ENCODE data around the gene PUSL1.

Gene PUSL1

DNA sequence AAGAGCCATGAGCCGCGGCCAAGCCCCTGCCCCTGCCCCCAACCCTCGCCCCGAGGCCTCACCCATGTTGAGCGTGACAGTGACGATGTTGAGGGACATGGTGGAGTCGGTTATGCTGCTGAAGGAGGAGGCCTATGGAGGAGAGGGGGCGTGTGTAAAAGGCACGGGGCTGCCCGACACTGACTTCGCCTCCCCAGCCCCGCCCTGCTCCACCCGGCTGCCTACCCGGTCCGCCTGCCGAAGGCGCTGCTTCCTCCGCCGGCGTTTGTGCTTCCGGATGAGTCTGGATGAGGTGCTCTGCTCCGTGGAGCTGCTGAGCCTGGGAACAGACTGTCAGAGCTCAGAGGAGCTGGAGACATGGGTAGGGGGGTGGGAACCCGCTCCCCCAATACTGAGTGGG lies 31.8 kb downstream of the PUSL1 start (continued):
- 0 out of 2 replicates have a peak, but pooled peaks have one; percentile 34 for TF ChIP-seq KLF8 (tag by site-specific recombination; IDR thresholded peaks at IDR 0.05)

- ChIA-PET CTCF (no interaction called here), POLR2A (no interaction called here)
- Histone ChIP-seq H3K4me3 (ENCODE audit: low read depth, low read length) (no peak overlapping the region), H3K9me3 (ENCODE audit: control insufficient read depth, insufficient read depth, low read depth, low read length) (no peaks in the 10 kb centered on the region), H3K36me3 (ENCODE audit: control insufficient read depth in 2 of 2, insufficient read depth in 1 of 2, low read length in 2 of 2) (peaks cover 0 to 73% of the 10 kb centered on the region in 2 experiments; a peak in 2 of 3 replicates), H3K4me1 (ENCODE audit: control insufficient read depth, insufficient read depth, low read length) (no peaks in the 10 kb centered on the region; the same call in 1 of the 2 replicates), H3K27ac (ENCODE audit: extremely low read depth, low read depth, low read length) (no peak overlapping the region)
- TF ChIP-seq ZNF623 (tag by site-specific recombination; IDR thresholded peaks at IDR 0.05), result no peak
- TF ChIP-seq ZBTB26 (tag by site-specific recombination; optimal IDR thresholded peaks at IDR 0.05), result peak; percentile 17
- TF ChIP-seq ZEB2 (tag by site-specific recombination; IDR thresholded peaks at IDR 0.05), result peak; percentile 99
- TF ChIP-seq, protein P1, sequence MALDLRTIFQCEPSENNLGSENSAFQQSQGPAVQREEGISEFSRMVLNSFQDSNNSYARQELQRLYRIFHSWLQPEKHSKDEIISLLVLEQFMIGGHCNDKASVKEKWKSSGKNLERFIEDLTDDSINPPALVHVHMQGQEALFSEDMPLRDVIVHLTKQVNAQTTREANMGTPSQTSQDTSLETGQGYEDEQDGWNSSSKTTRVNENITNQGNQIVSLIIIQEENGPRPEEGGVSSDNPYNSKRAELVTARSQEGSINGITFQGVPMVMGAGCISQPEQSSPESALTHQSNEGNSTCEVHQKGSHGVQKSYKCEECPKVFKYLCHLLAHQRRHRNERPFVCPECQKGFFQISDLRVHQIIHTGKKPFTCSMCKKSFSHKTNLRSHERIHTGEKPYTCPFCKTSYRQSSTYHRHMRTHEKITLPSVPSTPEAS (tag by site-specific recombination; IDR thresholded peaks at IDR 0.05), result peak; percentile 77
- TF ChIP-seq, protein P2, sequence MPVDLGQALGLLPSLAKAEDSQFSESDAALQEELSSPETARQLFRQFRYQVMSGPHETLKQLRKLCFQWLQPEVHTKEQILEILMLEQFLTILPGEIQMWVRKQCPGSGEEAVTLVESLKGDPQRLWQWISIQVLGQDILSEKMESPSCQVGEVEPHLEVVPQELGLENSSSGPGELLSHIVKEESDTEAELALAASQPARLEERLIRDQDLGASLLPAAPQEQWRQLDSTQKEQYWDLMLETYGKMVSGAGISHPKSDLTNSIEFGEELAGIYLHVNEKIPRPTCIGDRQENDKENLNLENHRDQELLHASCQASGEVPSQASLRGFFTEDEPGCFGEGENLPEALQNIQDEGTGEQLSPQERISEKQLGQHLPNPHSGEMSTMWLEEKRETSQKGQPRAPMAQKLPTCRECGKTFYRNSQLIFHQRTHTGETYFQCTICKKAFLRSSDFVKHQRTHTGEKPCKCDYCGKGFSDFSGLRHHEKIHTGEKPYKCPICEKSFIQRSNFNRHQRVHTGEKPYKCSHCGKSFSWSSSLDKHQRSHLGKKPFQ (tag by site-specific recombination; IDR thresholded peaks at IDR 0.05), result peak; percentile 93
- TF ChIP-seq ZNF654 (tag by site-specific recombination; IDR thresholded peaks at IDR 0.05; ENCODE audit: low read depth), result no peak
These were observed 32.6 kb downstream of the PUSL1 start for GRCh38 chr1:1340791-1341548.

DNA sequence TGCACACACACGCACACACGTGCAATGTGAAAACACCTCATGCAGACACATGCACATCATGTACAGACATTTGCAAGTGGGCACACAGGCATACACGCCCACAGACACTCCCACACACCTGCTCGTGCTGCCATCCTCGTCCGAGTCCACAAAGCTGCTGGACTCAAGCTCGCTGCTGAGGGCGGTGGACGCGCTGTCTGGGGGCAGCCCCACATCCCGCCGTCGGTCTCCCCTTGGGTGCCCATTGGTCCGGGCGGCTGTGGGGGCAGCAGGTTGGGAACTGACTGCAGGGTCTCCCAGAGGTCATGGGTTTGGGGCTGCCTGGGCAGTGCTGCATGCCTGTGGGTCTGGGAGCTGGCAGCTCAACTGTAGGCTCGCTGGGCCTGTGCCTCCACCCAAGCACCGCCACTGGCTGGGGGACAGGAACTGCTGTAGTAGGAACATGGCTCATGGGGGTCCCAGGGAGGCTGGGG lies 33.2 kb downstream of the PUSL1 start:
- peaks cover 0 to 73% of the 10 kb centered on the region in 2 experiments; a peak in 2 of 3 replicates for H3K36me3 ChIP-seq (ENCODE audit: control insufficient read depth in 2 of 2, insufficient read depth in 1 of 2, low read length in 2 of 2)
- H3K9me3 ChIP-seq (ENCODE audit: control insufficient read depth, insufficient read depth, low read depth, low read length), result no peaks in the 10 kb centered on the region
- ChIA-PET CTCF (no interaction called here), POLR2A (no interaction called here)
- no peaks in the 10 kb centered on the region; the same call in 1 of the 2 replicates for H3K4me1 ChIP-seq (ENCODE audit: control insufficient read depth, insufficient read depth, low read length)
- H3K4me3 ChIP-seq (ENCODE audit: low read depth, low read length), result no peak overlapping the region
- H3K27ac ChIP-seq (ENCODE audit: extremely low read depth, low read depth, low read length), result no peak overlapping the region
- TF ChIP-seq ZNF274 (IDR thresholded peaks at IDR 0.05; ENCODE audit: low read length) (no peak), ZNF274 (tag by site-specific recombination; IDR thresholded peaks at IDR 0.05; ENCODE audit: borderline replicate concordance) (no peak), ZNF311 (tag by site-specific recombination; IDR thresholded peaks at IDR 0.05; ENCODE audit: borderline replicate concordance) (no peak), ATF2 (tag by site-specific recombination; IDR thresholded peaks at IDR 0.05; ENCODE audit: low read depth) (no peak), ZFHX2 (tag by site-specific recombination; conservative IDR thresholded peaks at IDR 0.05) (peak; percentile 77), ZNF600 (tag by site-specific recombination; IDR thresholded peaks at IDR 0.05) (peak; percentile 20; the same call in 1 of the 2 replicates), ZFP3 (tag by site-specific recombination; IDR thresholded peaks at IDR 0.05; ENCODE audit: low read depth) (no peak), HOXD13 (CRISPR knock-in tag; IDR thresholded peaks at IDR 0.05; ENCODE audit: borderline replicate concordance) (no peak), ZSCAN18 (tag by site-specific recombination; IDR thresholded peaks at IDR 0.05) (no peak), EGR2 (tag by site-specific recombination; IDR thresholded peaks at IDR 0.05; ENCODE audit: low read depth) (peak; percentile 56; the same call in 1 of the 2 replicates), KLF9 (tag by site-specific recombination; IDR thresholded peaks at IDR 0.05; ENCODE audit: low read depth) (peak; percentile 41; the same call in 1 of the 2 replicates)
- TF ChIP-seq, protein P3, sequence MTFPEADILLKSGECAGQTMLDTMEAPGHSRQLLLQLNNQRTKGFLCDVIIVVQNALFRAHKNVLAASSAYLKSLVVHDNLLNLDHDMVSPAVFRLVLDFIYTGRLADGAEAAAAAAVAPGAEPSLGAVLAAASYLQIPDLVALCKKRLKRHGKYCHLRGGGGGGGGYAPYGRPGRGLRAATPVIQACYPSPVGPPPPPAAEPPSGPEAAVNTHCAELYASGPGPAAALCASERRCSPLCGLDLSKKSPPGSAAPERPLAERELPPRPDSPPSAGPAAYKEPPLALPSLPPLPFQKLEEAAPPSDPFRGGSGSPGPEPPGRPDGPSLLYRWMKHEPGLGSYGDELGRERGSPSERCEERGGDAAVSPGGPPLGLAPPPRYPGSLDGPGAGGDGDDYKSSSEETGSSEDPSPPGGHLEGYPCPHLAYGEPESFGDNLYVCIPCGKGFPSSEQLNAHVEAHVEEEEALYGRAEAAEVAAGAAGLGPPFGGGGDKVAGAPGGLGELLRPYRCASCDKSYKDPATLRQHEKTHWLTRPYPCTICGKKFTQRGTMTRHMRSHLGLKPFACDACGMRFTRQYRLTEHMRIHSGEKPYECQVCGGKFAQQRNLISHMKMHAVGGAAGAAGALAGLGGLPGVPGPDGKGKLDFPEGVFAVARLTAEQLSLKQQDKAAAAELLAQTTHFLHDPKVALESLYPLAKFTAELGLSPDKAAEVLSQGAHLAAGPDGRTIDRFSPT (tag by site-specific recombination; IDR thresholded peaks at IDR 0.05), result peak; percentile 57; the same call in 1 of the 2 replicates

Measured in HEK293 (cell line).